HEK293 (cell line): ENCODE measurements around the gene MAP3K12.

Experiments used
- CTCF ChIA-PET: fragments of 350-600 bp; formaldehyde crosslinking; extraction: SDS; loops from one replicate; lab custom pipeline; 2021; ENCODE audit warnings: antibody characterized with exemption; lab: Yijun Ruan, JAX
- POLR2A ChIA-PET: fragments of 300-600 bp; formaldehyde crosslinking; extraction: SDS; loops from one replicate; lab custom pipeline; 2020; ENCODE audit warnings: antibody characterized with exemption, inconsistent platforms; lab: Yijun Ruan, JAX
- H3K27ac ChIP-seq: fragments of 200-500 bp; sonication (Bioruptor generic); 2 replicates; pipeline ENCODE4 v1.5.1; 2014; ENCODE audit warnings: low read depth, low read length, control low read depth, inconsistent platforms; ENCODE audit errors: extremely low read depth
- H3K36me3 ChIP-seq, 2 experiments: fragments of 200-500 bp in 1 of 2; sonication (Bioruptor generic) in 1 of 2; 1 replicate in 1 of 2; 2 replicates in 1 of 2; pipeline ENCODE4 v1.5.1; 2014 to 2017; ENCODE audit warnings: inconsistent platforms in 2 of 2, low read length in 2 of 2; ENCODE audit not compliant: control insufficient read depth in 2 of 2, insufficient read depth in 1 of 2
- H3K4me1 ChIP-seq: fragments of 200-500 bp; sonication (Bioruptor generic); 2 replicates; pipeline ENCODE4 v1.5.1; 2014; ENCODE audit warnings: mild to moderate bottlenecking, low read length, inconsistent platforms; ENCODE audit not compliant: control insufficient read depth, insufficient read depth
- H3K4me3 ChIP-seq: 2 replicates; pipeline ENCODE4 v1.5.1; 2011; ENCODE audit warnings: low read depth, mild to moderate bottlenecking, control low read depth, low read length, moderate library complexity
- H3K9me3 ChIP-seq: fragments of 200-500 bp; sonication (Bioruptor generic); 2 replicates; pipeline ENCODE4 v1.5.1; 2014; ENCODE audit warnings: low read depth, low read length, inconsistent platforms; ENCODE audit not compliant: control insufficient read depth, insufficient read depth
- EGR2 ChIP-seq: fragments of 450-650 bp; formaldehyde crosslinking; IDR thresholded peaks from 2 replicates; pipeline ENCODE4 v1.5.1; 2016; ENCODE audit warnings: low read depth, missing biosample characterization, missing genetic modification characterization
- GFI1B ChIP-seq: fragments of 450-650 bp; formaldehyde crosslinking; IDR thresholded peaks from 2 replicates; pipeline ENCODE4 v1.5.1; 2016; ENCODE audit warnings: missing biosample characterization, missing genetic modification characterization
- HOXA7 ChIP-seq: sonication (generic); formaldehyde crosslinking; IDR thresholded peaks from 2 replicates; pipeline ENCODE4 v1.8.1; 2022; ENCODE audit warnings: missing genetic modification reagents, borderline replicate concordance
- KLF7 ChIP-seq: fragments of 450-650 bp; formaldehyde crosslinking; IDR thresholded peaks from 2 replicates; pipeline ENCODE4 v1.5.1; 2016; ENCODE audit warnings: missing biosample characterization, missing genetic modification characterization, borderline replicate concordance
- ZEB2 ChIP-seq: fragments of 450-650 bp; formaldehyde crosslinking; IDR thresholded peaks from 2 replicates; pipeline ENCODE4 v1.5.1; 2016; ENCODE audit warnings: missing biosample characterization, missing genetic modification characterization
- ZFHX2 ChIP-seq: fragments of 450-650 bp; formaldehyde crosslinking; conservative IDR thresholded peaks from 2 replicates; pipeline ENCODE4 v1.5.1; 2016; ENCODE audit warnings: missing biosample characterization, missing genetic modification characterization
- ZNF132 ChIP-seq: fragments of 450-650 bp; formaldehyde crosslinking; IDR thresholded peaks from 2 replicates; pipeline ENCODE4 v1.5.1; 2017; ENCODE audit warnings: missing biosample characterization, missing genetic modification characterization, borderline replicate concordance
- ZNF140 ChIP-seq: fragments of 450-650 bp; formaldehyde crosslinking; IDR thresholded peaks from 2 replicates; pipeline ENCODE4 v1.5.1; 2016; ENCODE audit warnings: missing biosample characterization, missing genetic modification characterization
- ZNF157 ChIP-seq: fragments of 450-650 bp; formaldehyde crosslinking; IDR thresholded peaks from 2 replicates; pipeline ENCODE4 v1.5.1; 2016; ENCODE audit warnings: missing biosample characterization, missing genetic modification characterization
- ZNF184 ChIP-seq: fragments of 450-650 bp; IDR thresholded peaks from 2 replicates; pipeline ENCODE4 v1.5.1; 2018; ENCODE audit warnings: missing biosample characterization, mild to moderate bottlenecking, missing genetic modification characterization
- ZNF214 ChIP-seq: fragments of 450-650 bp; formaldehyde crosslinking; IDR thresholded peaks from 2 replicates; pipeline ENCODE4 v1.5.1; 2017; ENCODE audit warnings: missing biosample characterization, mild to moderate bottlenecking, missing genetic modification characterization, borderline replicate concordance
- ZNF223 ChIP-seq: fragments of 450-650 bp; formaldehyde crosslinking; IDR thresholded peaks from 2 replicates; pipeline ENCODE4 v1.5.1; 2016; ENCODE audit warnings: missing biosample characterization, missing genetic modification characterization
- ZNF514 ChIP-seq: fragments of 450-650 bp; formaldehyde crosslinking; IDR thresholded peaks from 2 replicates; pipeline ENCODE4 v1.5.1; 2016; ENCODE audit warnings: missing biosample characterization, missing genetic modification characterization
- ZNF555 ChIP-seq: fragments of 450-650 bp; formaldehyde crosslinking; conservative IDR thresholded peaks from 2 replicates; pipeline ENCODE4 v1.5.1; 2017; ENCODE audit warnings: missing biosample characterization, mild to moderate bottlenecking, missing genetic modification characterization, inconsistent platforms
- ZNF571 ChIP-seq: fragments of 450-650 bp; formaldehyde crosslinking; IDR thresholded peaks from 2 replicates; pipeline ENCODE4 v1.5.0; 2017; ENCODE audit warnings: missing biosample characterization, missing genetic modification characterization
- ZNF585B ChIP-seq: fragments of 450-650 bp; formaldehyde crosslinking; IDR thresholded peaks from 2 replicates; pipeline ENCODE4 v1.5.1; 2016; ENCODE audit warnings: missing biosample characterization, missing genetic modification characterization
- ZNF837 ChIP-seq: fragments of 450-650 bp; formaldehyde crosslinking; IDR thresholded peaks from 2 replicates; pipeline ENCODE4 v1.5.1; 2016; ENCODE audit warnings: missing biosample characterization, missing genetic modification characterization
- ZSCAN30 ChIP-seq: fragments of 450-650 bp; IDR thresholded peaks from 2 replicates; pipeline ENCODE4 v1.5.1; 2018; ENCODE audit warnings: missing biosample characterization, mild to moderate bottlenecking, missing genetic modification characterization, moderate library complexity
- TF ChIP-seq, protein P1 (sequence below): fragments of 450-650 bp; formaldehyde crosslinking; IDR thresholded peaks from 2 replicates; pipeline ENCODE4 v1.5.1; 2016; ENCODE audit warnings: missing biosample characterization, missing genetic modification characterization
- TF ChIP-seq, protein P2 (sequence below): fragments of 450-650 bp; formaldehyde crosslinking; IDR thresholded peaks from 2 replicates; pipeline ENCODE4 v1.5.1; 2017; ENCODE audit warnings: missing biosample characterization, missing genetic modification characterization
- TF ChIP-seq, protein P3 (sequence below): fragments of 450-650 bp; formaldehyde crosslinking; IDR thresholded peaks from 2 replicates; pipeline ENCODE4 v1.5.1; 2016; ENCODE audit warnings: missing biosample characterization, missing genetic modification characterization
- TF ChIP-seq, protein P4 (sequence below): fragments of 450-650 bp; formaldehyde crosslinking; IDR thresholded peaks from 2 replicates; pipeline ENCODE4 v1.5.1; 2016; ENCODE audit warnings: missing biosample characterization, missing genetic modification characterization, borderline replicate concordance
- TF ChIP-seq, protein P5 (sequence below): fragments of 450-650 bp; formaldehyde crosslinking; IDR thresholded peaks from 2 replicates; pipeline ENCODE4 v1.5.1; 2016; ENCODE audit warnings: missing biosample characterization, missing genetic modification characterization

MAP3K12 gene

DNA sequence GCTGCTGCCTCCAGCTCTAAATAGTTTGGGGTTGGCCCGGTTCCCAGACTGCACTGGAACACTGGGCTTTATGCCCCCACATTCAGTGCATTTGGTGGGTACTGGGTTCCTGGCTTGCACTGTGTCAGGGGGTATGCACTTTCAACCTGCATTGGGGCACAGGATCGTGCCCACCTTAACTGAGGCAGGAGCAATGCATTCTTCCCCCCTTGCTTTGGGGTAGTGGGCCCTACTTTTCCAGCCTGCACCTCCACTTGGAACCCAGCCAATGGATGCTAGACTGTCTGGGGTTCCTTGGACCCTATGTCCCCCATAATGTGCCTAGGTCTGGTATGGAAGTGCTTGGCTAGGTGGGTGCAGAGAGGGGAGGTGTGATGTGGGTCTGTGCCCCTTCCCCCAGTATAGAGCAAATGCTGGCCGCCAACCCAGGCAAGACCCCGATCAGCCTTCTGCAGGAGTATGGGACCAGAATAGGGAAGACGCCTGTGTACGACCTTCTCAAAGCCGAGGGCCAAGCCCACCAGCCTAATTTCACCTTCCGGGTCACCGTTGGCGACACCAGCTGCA lies 2.4 kb upstream of the MAP3K12 start (continued):
- TF ChIP-seq, protein P1, sequence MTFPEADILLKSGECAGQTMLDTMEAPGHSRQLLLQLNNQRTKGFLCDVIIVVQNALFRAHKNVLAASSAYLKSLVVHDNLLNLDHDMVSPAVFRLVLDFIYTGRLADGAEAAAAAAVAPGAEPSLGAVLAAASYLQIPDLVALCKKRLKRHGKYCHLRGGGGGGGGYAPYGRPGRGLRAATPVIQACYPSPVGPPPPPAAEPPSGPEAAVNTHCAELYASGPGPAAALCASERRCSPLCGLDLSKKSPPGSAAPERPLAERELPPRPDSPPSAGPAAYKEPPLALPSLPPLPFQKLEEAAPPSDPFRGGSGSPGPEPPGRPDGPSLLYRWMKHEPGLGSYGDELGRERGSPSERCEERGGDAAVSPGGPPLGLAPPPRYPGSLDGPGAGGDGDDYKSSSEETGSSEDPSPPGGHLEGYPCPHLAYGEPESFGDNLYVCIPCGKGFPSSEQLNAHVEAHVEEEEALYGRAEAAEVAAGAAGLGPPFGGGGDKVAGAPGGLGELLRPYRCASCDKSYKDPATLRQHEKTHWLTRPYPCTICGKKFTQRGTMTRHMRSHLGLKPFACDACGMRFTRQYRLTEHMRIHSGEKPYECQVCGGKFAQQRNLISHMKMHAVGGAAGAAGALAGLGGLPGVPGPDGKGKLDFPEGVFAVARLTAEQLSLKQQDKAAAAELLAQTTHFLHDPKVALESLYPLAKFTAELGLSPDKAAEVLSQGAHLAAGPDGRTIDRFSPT (tag by site-specific recombination): peak; percentile 92
- TF ChIP-seq ZNF514 (tag by site-specific recombination) (no peak), KLF7 (tag by site-specific recombination) (0 out of 2 replicates have a peak, but pooled peaks have one; percentile 5), ZNF223 (tag by site-specific recombination) (peak; percentile 60; the same call in 1 of the 2 replicates)

DNA sequence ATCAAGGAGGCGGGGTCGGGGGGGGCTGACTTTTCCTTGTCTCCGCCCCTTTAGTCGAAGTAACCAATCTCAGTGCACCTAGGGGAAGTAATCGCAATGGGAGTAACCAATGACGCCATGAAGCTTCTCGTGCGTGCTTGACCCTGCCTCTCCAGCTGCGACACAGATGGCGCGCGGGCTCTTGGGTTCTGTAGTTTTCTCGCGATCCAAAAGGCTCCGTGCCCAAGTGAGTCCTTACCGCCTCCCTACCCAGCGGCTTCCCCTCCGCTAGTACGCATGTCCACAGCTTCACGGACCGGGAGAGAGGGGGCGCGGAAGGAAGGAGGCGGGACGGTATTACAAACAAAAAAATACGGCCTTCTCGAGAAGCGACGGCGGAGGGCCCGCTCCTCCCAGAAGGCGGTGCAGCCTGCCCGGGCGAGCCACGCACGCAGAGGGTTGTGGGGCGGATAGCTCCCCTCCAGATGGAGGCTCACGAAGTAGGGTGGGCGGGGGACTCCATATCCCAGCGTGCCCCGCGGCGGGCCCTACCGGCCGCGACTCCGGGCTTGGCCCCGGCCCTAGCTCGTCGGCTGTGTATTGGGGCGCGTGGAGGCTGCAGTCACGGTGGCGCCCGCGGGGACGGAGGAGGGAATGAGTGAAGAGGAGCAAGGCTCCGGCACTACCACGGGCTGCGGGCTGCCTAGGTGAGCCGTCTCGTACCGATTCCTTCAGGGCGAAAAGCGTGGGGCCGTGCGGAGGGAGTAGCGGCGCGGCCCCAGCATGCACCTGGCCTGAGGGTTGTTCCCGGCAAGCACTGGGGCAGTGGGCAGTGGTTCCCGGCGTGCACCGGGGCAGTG lies 1.7 kb upstream of the MAP3K12 start, which contains the start of gene TARBP2:
Gene TARBP2 (plus strand): TSS at position 508 of the 839 bp plus-strand sequence. CDS start 126 bp downstream, at position 634.
- ChIA-PET CTCF (interaction anchor here (0.5 to 1.8 kb wide), 11 partner anchors 8 to 1436 kb away, joined by 3 to 11 read pairs (median 4); no protein-coding TSS in a partner anchor), POLR2A (interaction anchor here (0.6 to 4.6 kb wide), 41 partner anchors 8 to 446 kb away, joined by 3 to 39 read pairs (median 4); partner anchors contain the start of genes AAAS, ATP5MC2, CSAD and MYG1)
- H3K27ac ChIP-seq: peak within 1 kb of the TSS; percentile 94
- H3K9me3 ChIP-seq: no peaks in the 10 kb centered on the region
- H3K36me3 ChIP-seq: peaks cover 0 to 32% of the 10 kb centered on the region in 2 experiments; a peak in 1 of 3 replicates
- peaks cover 16% of the 10 kb centered on the region for H3K4me1 ChIP-seq
- peak within 1 kb of the TSS; percentile 67 for H3K4me3 ChIP-seq
- no peak for TF ChIP-seq ZNF157 (tag by site-specific recombination)
- TF ChIP-seq ZEB2 (tag by site-specific recombination): peak; percentile 98
- TF ChIP-seq ZNF555 (tag by site-specific recombination): no peak
- TF ChIP-seq ZNF214 (tag by site-specific recombination): no peak
- TF ChIP-seq, protein P2, sequence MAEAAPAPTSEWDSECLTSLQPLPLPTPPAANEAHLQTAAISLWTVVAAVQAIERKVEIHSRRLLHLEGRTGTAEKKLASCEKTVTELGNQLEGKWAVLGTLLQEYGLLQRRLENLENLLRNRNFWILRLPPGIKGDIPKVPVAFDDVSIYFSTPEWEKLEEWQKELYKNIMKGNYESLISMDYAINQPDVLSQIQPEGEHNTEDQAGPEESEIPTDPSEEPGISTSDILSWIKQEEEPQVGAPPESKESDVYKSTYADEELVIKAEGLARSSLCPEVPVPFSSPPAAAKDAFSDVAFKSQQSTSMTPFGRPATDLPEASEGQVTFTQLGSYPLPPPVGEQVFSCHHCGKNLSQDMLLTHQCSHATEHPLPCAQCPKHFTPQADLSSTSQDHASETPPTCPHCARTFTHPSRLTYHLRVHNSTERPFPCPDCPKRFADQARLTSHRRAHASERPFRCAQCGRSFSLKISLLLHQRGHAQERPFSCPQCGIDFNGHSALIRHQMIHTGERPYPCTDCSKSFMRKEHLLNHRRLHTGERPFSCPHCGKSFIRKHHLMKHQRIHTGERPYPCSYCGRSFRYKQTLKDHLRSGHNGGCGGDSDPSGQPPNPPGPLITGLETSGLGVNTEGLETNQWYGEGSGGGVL (tag by site-specific recombination): no peak; the same call in 1 of the 2 replicates
- TF ChIP-seq ZNF571 (tag by site-specific recombination): no peak
- peak; percentile 93 for TF ChIP-seq ZSCAN30 (tag by site-specific recombination)
- TF ChIP-seq, protein P3, sequence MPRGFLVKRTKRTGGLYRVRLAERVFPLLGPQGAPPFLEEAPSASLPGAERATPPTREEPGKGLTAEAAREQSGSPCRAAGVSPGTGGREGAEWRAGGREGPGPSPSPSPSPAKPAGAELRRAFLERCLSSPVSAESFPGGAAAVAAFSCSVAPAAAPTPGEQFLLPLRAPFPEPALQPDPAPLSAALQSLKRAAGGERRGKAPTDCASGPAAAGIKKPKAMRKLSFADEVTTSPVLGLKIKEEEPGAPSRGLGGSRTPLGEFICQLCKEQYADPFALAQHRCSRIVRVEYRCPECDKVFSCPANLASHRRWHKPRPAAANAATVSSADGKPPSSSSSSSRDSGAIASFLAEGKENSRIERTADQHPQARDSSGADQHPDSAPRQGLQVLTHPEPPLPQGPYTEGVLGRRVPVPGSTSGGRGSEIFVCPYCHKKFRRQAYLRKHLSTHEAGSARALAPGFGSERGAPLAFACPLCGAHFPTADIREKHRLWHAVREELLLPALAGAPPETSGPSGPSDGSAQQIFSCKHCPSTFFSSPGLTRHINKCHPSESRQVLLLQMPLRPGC: no peak; the same call in 1 of the 2 replicates
- TF ChIP-seq ZNF132: no peak
- TF ChIP-seq HOXA7 (CRISPR knock-in tag): no peak
- no peak for TF ChIP-seq ZNF184 (tag by site-specific recombination)
- TF ChIP-seq, protein P4, sequence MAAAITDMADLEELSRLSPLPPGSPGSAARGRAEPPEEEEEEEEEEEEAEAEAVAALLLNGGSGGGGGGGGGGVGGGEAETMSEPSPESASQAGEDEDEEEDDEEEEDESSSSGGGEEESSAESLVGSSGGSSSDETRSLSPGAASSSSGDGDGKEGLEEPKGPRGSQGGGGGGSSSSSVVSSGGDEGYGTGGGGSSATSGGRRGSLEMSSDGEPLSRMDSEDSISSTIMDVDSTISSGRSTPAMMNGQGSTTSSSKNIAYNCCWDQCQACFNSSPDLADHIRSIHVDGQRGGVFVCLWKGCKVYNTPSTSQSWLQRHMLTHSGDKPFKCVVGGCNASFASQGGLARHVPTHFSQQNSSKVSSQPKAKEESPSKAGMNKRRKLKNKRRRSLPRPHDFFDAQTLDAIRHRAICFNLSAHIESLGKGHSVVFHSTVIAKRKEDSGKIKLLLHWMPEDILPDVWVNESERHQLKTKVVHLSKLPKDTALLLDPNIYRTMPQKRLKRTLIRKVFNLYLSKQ (tag by site-specific recombination): no peak
- TF ChIP-seq ZNF585B (tag by site-specific recombination): no peak
- no peak for TF ChIP-seq GFI1B
- TF ChIP-seq ZFHX2 (tag by site-specific recombination): peak; percentile 94
- TF ChIP-seq EGR2: peak; percentile 87
- TF ChIP-seq, protein P5, sequence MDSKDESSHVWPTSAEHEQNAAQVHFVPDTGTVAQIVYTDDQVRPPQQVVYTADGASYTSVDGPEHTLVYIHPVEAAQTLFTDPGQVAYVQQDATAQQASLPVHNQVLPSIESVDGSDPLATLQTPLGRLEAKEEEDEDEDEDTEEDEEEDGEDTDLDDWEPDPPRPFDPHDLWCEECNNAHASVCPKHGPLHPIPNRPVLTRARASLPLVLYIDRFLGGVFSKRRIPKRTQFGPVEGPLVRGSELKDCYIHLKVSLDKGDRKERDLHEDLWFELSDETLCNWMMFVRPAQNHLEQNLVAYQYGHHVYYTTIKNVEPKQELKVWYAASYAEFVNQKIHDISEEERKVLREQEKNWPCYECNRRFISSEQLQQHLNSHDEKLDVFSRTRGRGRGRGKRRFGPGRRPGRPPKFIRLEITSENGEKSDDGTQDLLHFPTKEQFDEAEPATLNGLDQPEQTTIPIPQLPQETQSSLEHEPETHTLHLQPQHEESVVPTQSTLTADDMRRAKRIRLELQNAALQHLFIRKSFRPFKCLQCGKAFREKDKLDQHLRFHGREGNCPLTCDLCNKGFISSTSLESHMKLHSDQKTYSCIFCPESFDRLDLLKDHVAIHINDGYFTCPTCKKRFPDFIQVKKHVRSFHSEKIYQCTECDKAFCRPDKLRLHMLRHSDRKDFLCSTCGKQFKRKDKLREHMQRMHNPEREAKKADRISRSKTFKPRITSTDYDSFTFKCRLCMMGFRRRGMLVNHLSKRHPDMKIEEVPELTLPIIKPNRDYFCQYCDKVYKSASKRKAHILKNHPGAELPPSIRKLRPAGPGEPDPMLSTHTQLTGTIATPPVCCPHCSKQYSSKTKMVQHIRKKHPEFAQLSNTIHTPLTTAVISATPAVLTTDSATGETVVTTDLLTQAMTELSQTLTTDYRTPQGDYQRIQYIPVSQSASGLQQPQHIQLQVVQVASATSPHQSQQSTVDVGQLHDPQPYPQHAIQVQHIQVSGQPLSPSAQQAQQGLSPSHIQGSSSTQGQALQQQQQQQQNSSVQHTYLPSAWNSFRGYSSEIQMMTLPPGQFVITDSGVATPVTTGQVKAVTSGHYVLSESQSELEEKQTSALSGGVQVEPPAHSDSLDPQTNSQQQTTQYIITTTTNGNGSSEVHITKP (tag by site-specific recombination): 0 out of 2 replicates have a peak, but pooled peaks have one; percentile 26
- no peak for TF ChIP-seq ZNF140 (tag by site-specific recombination)
- TF ChIP-seq ZNF837 (tag by site-specific recombination): no peak
